ENCODE data around the gene AOPEP. TPM values are rescaled to one million over a fixed set of nuclear protein-coding genes. Genes with fewer than 3 reads are reported as not detected.
A peak's percentile ranks its signal among the peaks of the same experiment; 100 is the strongest.

AOPEP gene
- total RNA-seq, 2 donors from 2014 or later: 81.5 to 224 TPM

GRCh38 chr9:95112436-95113280 lies 386.2 kb downstream of the AOPEP start:
- Histone ChIP-seq H3K4me1 (peaks cover 16% of the 10 kb centered on the region), H3K27me3 (no peaks in the 10 kb centered on the region), H3K9me3 (no peaks in the 10 kb centered on the region), H3K4me3 (no peak overlapping the region), H3K36me3 (replicated peaks in 1 of 2; ENCODE audit: insufficient read depth in 1 of 2, low read depth in 2 of 2) (peaks cover 0 to 17% of the 10 kb centered on the region in 2 donors), H3K27ac (no peak overlapping the region)
- ATAC-seq (no peak), DNase-seq (no peak)
- intact Hi-C loops (cut with DNase I): no loop called here
- TF ChIP-seq CTCF (IDR thresholded peaks at IDR 0.05) (no peak), POLR2A (IDR thresholded peaks at IDR 0.05) (no peak)
- WGBS, 2 donors: 89 to 93% methylated on average over 11 to 12 of the region's 12 CpGs

- H3K4me3 ChIP-seq: no peak overlapping the region
- no peak overlapping the region for H3K27ac ChIP-seq
- 94 to 98% methylated on average over 6 of the region's 6 CpGs for WGBS, 2 donors
- peaks cover 0 to 13% of the 10 kb centered on the region in 2 donors for H3K36me3 ChIP-seq (replicated peaks in 1 of 2; ENCODE audit: insufficient read depth in 1 of 2, low read depth in 2 of 2)
- no peak for ATAC-seq
- intact Hi-C loops (cut with DNase I): no loop called here
- TF ChIP-seq CTCF (IDR thresholded peaks at IDR 0.05): no peak
- no peak for TF ChIP-seq POLR2A (IDR thresholded peaks at IDR 0.05)
- no peak for DNase-seq
- H3K4me1 ChIP-seq: peaks cover 12% of the 10 kb centered on the region
- H3K27me3 ChIP-seq: no peaks in the 10 kb centered on the region
- H3K9me3 ChIP-seq: no peaks in the 10 kb centered on the region
These were observed 388.6 kb downstream of the AOPEP start for GRCh38 chr9:95115104-95115503.

GRCh38 chr9:95116002-95116807 lies 389.7 kb downstream of the AOPEP start:
- Histone ChIP-seq H3K27me3 (no peaks in the 10 kb centered on the region), H3K4me3 (no peak overlapping the region), H3K27ac (peak overlapping the region in 1 of 4 donors; percentile 19), H3K36me3 (replicated peaks in 1 of 2; ENCODE audit: insufficient read depth in 1 of 2, low read depth in 2 of 2) (peaks cover 0 to 9% of the 10 kb centered on the region in 2 donors), H3K4me1 (peaks cover 12% of the 10 kb centered on the region), H3K9me3 (no peaks in the 10 kb centered on the region)
- peak; percentile 48 for ATAC-seq
- WGBS, 2 donors: 68 to 69% methylated on average over 11 of the region's 11 CpGs
- intact Hi-C loops (cut with DNase I): no loop called here
- DNase-seq: peak; percentile 43 to 72 (median 56)
- TF ChIP-seq CTCF (IDR thresholded peaks at IDR 0.05) (peak in 6 of 7 experiments; percentile 16 to 62 (median 48)), POLR2A (IDR thresholded peaks at IDR 0.05) (no peak)

GRCh38 chr9:95116808-95117204 lies 390.3 kb downstream of the AOPEP start:
- ATAC-seq (peak; percentile 38), DNase-seq (peak in 2 of 4 donors; percentile 15 to 52)
- 12 to 13% methylated on average over 1 of the region's 1 CpG for WGBS, 2 donors
- peaks cover 0 to 4% of the 10 kb centered on the region in 2 donors for H3K36me3 ChIP-seq (replicated peaks in 1 of 2; ENCODE audit: insufficient read depth in 1 of 2, low read depth in 2 of 2)
- no peak overlapping the region for H3K4me3 ChIP-seq
- no peaks in the 10 kb centered on the region for H3K27me3 ChIP-seq
- H3K4me1 ChIP-seq: peaks cover 12% of the 10 kb centered on the region
- intact Hi-C loops (cut with DNase I): no loop called here
- H3K27ac ChIP-seq: peak overlapping the region in 1 of 4 donors; percentile 19
- TF ChIP-seq POLR2A (IDR thresholded peaks at IDR 0.05): no peak
- no peaks in the 10 kb centered on the region for H3K9me3 ChIP-seq

GRCh38 chr9:95118596-95118995 lies 392.1 kb downstream of the AOPEP start:
- intact Hi-C loops (cut with DNase I): no loop called here
- peaks cover 0 to 2% of the 10 kb centered on the region in 2 donors for H3K36me3 ChIP-seq (replicated peaks in 1 of 2; ENCODE audit: insufficient read depth in 1 of 2, low read depth in 2 of 2)
- no peaks in the 10 kb centered on the region for H3K27me3 ChIP-seq
- DNase-seq: no peak
- TF ChIP-seq POLR2A (IDR thresholded peaks at IDR 0.05): no peak
- no peak for TF ChIP-seq CTCF (IDR thresholded peaks at IDR 0.05)
- WGBS, 2 donors: 76 to 79% methylated on average over 4 of the region's 4 CpGs
- H3K27ac ChIP-seq: no peak overlapping the region
- H3K9me3 ChIP-seq: no peaks in the 10 kb centered on the region
- no peak for ATAC-seq
- peaks cover 12% of the 10 kb centered on the region for H3K4me1 ChIP-seq
- H3K4me3 ChIP-seq: no peak overlapping the region
